Urothelium cell line (cell line): ENCODE measurements around the gene PSMA2.

ENCODE experiments used
- DNase-seq: peaks from one replicate; pipeline ENCODE4 v3.0.0; 2011; ENCODE audit warnings: low spot score, mixed read lengths
- FAIRE-seq: peaks from 2 replicates; lab custom pipeline; 2011; peaks lifted over from hg19 to GRCh38; lab: Jason Lieb, UNC

The PSMA2 gene

DNA sequence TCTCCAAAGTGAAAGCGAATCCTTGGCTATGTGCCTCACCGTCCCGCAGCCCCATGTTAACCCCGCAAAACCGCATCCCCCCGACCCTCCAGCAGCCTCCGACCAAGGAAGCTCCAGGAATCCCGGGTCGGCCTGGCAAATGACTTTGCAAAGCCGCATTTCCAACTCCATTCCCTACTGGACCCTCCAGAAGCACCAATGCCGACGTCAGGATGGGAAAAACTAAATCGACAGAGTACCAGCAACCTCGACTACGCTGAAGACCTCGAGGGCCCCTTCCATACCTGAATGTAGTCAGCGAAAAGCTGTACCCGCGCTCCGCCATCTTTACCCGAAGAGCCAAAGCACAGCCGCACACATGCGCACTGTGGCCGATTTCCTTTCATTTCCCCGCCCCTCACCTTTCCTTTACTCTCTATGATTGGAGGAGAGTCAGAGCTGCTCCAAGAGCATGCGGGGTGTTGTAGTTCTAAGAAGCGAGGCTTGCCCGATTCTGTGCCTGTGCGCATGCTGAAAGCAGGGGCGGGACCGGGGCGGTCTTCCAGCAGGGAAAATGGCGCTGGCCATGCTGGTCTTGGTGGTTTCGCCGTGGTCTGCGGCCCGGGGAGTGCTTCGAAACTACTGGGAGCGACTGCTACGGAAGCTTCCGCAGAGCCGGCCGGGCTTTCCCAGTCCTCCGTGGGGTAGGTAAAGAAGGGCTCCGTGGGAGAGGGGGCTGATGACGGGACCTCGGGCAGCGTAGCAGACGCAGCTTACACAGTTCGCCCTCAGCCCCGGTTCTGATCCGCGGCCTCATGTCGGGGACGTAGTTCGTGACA lies at the start of gene PSMA2, which contains the start of gene MRPL32:
PSMA2 (minus strand) TSS at position 341 of the 818 bp plus-strand sequence; CDS start at position 325, 16 bp downstream.
MRPL32 (plus strand) TSS at position 543 of the 818 bp plus-strand sequence; CDS start at position 554, 11 bp downstream.
- peak; percentile 72 for FAIRE-seq
- peak; percentile 99 for DNase-seq

DNA sequence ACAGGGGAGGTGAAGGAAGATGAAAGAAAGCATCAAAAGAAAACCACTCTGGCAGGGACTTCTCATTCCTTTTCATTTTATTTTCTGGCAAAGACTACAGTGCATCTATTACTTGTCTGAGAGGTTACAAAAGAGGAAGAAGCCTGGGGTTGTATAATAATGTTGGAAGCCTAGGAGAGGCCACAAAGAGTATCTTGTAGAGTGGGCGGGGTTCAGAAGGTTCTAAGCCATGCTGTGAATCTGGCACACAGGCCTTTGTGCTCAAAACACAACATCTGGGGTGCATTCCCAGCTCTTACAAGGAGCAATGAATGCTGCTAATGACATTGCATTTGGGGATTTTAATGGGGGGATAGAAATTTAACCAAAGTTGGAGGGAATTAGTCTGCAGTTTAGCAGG lies 49.6 kb upstream of the PSMA2 start:
- DNase-seq (no peak), FAIRE-seq (no peak)

DNA sequence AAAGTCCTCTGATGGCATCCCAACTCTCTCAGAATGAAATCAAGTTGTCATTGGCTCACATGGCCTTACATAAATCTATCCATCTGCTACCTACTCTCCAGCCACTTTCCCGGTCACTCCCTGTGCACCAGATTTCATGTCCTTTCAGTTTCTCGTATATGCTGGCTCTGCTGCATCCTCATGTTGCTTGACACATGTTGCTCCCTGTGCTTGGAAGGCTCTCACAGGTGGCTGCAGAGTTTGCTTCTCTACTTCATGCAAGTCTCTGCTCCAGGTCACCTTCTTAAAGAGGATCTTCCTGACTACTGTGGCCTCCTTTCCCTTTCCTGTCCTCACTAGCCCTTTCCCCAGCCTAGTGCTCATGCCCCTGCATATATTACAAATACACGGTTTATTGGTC lies 48.5 kb upstream of the PSMA2 start:
- FAIRE-seq (peak; percentile 79), DNase-seq (no peak)

DNA sequence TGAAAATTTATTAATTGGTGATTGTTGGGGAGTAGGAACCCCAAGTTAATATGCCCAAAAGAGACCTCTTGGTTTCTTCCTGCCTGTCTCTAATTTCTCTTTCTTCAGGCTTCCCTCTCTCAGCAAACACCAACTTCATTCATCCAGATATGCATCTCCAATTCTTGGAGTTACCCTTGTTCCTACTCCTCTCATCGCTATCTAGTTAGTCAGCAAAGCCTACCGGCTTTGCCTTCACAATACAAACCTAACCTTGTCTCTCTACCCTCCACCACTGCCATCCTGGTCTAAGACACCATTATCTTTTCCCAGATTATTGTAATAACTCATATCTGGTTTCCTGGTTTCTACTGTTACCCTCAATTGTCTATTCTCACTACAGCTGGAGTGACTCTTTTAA lies 48.1 kb upstream of the PSMA2 start:
- no peak for DNase-seq
- no peak for FAIRE-seq

DNA sequence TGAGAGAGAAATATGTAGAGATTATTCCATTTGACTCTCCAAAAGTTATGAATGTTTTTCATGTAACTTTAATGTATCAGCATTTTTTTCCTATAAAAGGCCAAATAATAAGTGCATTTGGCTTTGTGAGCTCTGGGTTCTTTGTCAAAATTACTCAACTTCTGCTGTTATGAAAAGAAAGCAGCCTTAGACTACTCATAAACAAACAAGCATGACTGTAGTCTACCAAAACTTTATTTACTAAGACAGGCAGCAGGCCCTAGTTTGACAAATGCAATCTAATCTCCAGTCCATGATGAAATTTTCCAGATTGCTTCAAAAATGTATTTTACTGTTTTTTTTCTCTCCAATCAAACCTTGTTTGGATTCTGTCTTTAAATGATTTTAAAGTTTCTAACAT lies 46.5 kb upstream of the PSMA2 start:
- DNase-seq (no peak), FAIRE-seq (no peak)

DNA sequence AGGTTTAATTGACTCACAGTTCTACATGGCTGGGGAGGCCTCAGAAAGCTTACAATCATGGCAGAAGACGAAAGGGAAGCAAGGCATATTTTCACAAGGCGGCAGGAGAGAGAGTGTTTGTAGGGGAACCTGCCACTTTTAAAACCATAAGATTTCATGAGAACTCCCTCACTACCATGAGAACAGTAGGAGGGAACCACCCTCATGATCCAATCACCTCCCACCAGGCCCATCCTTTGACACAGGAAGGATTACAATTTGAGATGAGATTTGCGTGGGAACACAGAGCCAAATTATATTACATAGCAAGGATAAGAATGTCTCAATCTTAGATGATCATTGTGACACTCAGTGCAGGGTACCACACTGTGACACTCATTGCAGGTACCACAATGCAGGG lies 44.4 kb upstream of the PSMA2 start:
- DNase-seq: no peak

DNA sequence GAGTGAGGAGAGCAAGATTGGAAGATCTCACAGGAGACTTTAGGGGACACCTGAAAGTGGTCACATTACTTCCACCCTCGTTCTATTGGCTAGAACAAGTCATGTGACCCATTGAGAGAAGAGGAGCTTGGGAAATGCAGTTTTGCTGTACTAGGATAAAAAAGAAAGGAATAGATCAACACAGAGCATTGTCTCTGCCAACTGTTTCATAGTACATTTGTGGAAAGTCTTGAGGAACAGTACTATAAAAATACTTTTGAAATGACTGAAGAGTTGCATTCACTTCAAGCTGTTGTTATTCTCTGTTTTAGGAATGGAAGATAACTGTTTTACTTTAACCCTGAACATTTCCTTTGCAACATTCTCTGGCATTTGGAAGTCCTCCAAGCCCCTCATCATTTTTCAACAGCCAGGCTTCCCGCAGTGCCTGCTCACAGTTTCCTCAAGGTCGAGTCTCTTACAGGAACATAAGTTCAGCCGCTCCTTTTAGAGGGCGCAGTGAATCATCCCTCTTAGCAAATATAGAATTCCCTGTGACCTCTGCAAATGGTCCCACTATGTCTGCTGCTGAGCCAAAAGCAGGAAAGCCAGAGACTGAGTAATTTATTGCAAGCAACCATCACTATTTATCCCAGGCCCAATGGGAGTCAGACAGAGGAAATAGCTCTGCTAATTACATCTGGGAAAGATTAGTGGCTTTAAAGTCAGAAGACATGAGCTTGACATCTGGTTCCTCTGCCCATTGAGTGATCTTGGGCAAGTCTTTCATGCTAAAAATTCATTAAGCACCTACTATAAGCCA lies 40.9 kb upstream of the PSMA2 start:
- DNase-seq (peak; percentile 54), FAIRE-seq (no peak)

More for the DNA sequence above, 44.4 kb upstream of the PSMA2 start:
- no peak for FAIRE-seq

DNA sequence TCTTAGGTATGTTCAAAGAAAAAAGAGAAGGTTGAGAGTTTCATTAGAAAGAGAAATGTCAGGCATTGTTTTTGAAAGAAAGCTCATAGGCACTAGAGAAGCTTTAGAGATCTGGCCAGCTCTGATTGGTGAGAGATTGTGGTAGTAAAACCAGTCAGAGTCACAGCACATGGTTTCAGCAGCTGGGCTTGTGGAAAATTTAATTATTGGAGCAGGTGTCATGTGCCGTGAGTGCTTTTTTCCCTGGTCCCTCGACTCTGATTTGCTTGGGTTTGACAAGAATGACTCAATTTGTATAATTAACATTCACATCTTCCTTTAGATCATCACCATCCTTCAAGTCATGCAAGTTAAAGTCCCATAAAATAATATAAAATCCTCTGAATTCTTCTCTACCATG lies 35.4 kb upstream of the PSMA2 start:
- no peak for FAIRE-seq

DNA sequence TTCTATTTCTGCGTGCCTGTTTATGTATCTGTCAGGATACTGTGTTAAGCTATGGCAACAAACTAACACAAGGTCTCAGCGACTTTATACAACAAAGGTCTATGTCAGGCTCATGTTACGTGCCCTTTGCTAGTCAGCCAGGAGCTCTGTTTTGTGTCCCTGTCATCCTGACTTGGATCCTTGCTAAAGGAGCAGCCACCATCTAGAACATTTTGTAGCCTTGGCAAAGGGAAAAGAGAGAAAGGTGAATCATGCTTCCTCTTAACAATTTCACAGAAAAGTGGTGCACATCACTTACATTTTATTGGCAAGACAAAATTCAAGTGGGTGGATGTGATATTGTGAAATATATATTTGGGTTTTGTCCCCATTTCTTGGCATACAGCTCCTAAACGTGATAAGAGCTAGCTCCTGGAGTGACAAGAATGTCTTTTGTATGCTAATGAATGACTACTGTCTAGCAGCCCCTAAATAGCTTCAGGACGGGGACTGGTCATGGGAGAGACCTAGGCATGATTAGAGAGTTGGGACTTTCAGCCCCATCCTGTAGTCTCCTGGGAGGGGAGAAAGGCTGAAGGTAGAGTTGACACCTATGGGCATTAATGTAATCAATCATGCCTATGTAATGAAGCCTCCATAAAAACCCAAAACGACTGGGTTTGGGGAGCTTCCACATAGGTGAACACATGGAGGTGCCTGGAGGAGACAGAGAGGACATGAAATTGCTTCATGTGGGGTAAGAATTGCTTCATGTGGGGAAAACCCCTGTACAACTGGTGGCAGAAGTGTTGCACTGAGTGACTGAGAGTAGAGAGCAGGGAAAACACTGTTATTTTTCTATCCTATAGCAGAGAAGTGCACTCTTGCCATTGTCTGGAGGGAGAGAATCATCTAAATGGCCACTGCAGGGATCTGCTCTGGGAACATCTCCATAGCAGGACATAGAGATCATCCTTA lies 33.2 kb upstream of the PSMA2 start:
- DNase-seq (no peak), FAIRE-seq (no peak)

More for the DNA sequence above, 35.4 kb upstream of the PSMA2 start:
- no peak for DNase-seq

DNA sequence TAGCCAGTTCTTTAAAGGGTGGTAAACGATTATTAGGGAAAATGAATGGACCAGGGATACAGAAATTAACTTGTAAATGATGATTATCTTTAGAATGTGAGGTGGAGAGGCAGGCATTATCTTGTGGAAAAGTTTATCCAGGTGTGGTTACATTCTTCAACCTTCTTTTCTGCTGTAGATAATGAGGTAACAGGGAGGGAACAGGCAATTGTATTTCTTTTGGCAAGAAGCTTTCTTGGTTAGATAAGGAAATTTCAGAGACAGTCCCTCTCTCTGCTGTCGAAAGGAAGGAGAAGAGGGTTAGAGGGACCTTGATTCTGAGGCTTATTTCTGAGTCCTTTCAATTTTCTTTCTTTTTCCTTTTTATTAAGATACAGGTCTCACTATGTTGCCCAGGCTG lies 32.3 kb upstream of the PSMA2 start:
- DNase-seq (no peak), FAIRE-seq (no peak)

DNA sequence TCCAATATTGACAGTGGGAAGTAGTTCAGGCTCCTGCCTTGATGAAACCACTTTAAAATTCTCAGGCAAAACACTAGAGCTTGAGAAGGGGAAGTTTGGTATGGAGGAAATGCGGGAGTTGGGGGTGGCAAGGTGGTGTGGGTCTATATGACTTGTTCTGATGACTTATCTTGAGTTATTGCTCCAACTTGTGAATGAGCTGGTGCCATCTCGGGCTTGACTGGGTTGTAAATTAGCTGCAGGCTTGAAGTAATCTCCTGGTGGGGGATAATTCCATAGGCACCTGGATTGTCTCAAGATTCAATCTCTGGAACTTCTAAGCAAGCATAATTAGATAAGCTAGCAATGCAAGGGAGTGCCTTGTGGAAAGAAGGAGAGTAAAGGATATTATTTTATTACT lies 29.2 kb upstream of the PSMA2 start:
- FAIRE-seq (no peak), DNase-seq (no peak)

DNA sequence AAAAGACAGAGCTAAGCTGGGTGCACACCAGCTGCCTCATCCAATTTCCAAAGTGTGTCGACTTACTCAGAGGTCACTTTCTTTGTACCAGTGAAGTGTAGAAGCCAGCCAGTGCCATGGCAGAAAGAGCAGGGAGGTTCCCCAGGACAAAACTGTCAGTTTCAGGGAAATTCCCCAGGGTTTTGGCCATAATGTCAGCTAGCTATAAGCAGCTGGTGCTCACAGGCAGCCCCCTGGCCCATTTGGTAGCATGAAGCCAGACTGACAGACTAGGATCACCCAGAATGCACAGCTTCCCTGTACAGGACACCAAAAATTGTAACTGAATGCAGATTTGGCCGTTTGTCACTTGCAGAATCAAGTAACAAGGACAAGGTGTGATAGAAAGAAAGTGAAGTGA lies 28.8 kb upstream of the PSMA2 start:
- no peak for DNase-seq

DNA sequence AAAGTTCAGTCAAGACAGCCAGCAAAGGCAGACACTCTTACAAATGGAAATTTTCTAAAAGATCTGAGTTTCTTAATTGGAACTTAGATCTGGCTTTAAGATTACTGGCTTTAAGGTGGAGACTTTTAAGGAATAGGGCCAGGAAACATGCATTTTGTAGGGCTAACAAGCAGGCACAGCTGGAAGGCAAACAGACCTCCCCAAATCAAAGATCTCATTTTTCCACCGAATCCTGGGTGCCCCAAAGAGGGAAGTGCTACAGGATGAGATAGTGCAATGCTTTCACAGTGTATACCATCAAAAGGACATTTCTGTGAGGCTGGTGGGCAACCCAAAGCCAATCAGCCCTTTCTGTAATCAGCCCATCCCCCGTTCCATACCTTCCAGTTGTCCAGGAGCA lies 27.6 kb upstream of the PSMA2 start:
- FAIRE-seq (no peak), DNase-seq (no peak)

More for the DNA sequence above, 28.8 kb upstream of the PSMA2 start:
- no peak for FAIRE-seq

DNA sequence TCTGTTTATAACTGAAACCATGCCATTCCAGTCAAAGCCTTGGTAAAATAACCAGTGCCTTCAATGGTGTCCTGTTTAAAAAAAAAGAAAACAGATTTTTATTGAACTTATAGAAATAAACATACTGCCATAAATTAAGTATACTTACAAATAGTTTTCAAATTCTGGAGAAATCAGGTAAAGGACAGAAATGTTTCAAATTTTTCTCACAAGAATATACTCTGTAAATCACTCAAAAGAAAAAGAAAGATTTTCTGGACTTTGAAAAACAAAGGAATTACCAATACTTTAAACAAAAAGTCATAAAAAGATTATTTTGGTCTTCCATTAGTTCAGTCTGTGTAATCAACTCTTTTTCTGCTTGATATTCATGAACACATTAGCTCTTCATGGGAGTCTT lies 24.1 kb upstream of the PSMA2 start:
- FAIRE-seq (no peak), DNase-seq (no peak)

DNA sequence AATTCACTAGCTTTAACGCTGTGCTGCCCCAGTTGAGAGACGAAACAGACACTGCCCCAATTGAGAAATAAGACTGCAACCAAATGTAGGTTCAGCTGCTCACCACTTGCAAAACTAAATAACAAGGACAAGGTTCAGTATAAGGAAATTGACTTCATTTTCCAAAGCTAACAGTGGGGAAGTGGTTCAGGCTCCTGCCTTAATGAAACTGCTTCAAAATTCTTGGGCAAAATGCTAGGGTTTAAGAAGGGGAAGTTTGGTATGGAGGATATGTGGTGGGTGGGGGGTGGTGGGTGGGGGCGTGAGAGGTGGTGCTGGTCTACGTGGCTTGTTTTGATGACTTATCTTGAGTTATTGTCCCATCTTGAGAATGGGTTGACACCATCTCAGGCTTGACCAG lies 22.0 kb upstream of the PSMA2 start:
- FAIRE-seq: no peak
- DNase-seq: no peak

DNA sequence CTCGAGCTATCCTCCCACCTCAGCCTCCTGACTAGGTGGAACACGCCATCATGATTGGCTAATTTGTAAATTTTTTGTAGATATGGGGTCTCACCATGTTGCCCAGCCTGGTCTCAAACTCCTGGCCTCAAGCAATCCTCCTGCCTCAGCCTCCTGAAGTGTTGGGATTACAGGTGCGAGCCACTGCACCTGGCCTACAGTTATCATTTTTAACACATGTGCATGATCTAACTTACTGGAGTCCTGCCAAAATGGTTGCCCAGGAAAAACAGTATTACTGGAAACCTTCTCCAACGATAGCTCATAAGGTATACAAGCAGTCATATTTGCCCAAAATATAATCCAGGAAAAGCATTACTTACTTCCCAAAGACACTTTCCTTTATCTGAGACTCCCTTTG lies 20.4 kb upstream of the PSMA2 start:
- no peak for FAIRE-seq
- no peak for DNase-seq

DNA sequence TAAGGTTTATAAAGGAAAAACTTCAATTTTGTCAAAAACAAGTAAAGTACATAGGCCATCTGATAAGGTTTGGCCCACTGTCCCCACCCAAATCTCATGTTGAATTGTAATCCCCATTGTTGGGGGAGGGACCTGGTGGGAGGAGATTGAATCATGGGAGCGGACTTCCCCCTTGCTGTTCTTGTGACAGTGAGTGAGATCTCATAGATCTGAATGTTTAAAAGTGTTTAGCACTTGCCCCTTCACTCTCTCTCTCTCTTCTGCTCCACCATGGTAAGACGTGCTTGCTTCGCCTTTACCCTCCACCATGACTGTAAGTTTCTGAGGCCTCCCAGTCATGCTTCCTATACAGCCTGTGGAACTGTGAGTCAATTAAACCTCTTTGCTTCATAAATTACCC lies 18.4 kb upstream of the PSMA2 start:
- no peak for FAIRE-seq

DNA sequence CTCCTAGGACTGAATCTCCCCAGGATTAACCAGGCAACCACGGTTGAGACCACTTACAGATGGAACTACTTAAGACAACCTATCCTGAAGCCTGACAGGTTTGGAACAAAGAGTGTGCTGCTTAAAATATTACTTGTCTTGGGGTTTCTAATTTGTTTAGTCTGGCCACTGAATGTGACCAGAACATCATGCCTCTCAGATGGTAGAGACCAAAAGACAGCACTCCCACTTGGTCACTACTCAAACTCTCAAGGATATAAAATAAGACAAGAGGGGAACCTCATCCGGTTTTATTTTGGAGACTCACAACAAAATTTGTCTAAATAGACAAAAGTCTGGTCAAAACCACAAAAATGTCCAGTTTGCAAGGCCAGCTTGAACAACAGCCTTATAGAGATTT lies 15.5 kb upstream of the PSMA2 start:
- DNase-seq (no peak), FAIRE-seq (no peak)

More for the DNA sequence above, 18.4 kb upstream of the PSMA2 start:
- DNase-seq: no peak

DNA sequence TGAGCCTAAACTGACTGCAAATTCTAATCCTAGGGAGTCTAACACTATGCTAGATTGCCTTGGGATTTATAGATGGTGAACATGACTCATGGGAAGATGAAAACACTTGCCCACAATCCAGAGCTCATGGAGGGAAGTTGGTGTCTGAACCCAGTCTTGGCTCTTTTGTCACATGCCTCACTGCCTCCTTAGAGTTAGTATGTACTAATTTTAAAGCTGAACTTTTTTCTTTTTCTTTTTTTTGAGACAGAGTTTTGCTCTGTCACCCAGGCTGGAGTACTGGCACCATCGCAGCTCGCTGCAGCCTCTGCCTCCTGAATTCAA lies 14.6 kb upstream of the PSMA2 start:
- DNase-seq (no peak), FAIRE-seq (no peak)

DNA sequence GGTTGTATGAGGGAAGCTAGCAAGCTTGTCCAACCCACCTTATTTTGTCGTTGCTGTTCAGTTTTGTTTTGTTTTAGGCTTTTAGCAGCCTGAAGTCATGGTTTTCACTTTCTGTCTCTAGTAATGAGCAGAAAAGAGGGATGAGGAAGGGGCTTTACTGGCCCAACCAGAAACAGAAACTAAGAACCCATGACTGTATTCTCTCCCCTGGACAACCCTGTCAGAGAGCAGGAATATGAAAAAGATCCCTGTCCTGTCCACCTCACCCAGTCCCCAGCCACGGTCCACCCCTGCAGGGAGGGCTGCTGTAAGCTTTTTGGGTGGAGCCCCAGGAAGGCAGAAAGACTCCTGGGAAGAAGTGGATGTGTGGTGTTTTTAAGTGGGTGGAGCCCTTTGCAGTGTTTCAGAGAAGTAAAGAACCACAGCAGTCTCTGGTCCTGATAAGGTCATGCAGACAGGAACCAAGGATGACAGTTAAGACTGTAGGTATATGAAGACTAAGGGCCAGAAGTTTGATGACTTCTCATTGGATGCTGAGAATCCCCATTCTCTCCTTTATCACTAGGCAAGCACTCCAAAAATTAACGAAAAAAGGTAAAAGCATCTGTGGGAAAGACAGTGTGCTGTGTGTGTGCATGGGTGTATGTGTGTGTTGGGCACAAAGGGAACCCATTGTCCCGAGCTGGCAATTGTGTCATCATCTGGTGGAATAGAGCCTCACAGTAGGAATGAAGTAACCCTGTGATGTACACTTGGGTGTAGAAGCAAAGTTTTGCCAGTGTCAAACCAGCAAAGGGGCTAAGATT lies 14.1 kb upstream of the PSMA2 start:
- FAIRE-seq (no peak), DNase-seq (no peak)
